Tibial nerve (tissue), 4 donors: ENCODE data around the gene FFAR2. TPM values are rescaled to one million over a fixed set of nuclear protein-coding genes. Genes with fewer than 3 reads are reported as not detected.

ENCODE experiments used
- DNase-seq, 2 donors: peaks; one replicate each; pipeline ENCODE4 v3.0.0-alpha.2; 2019; ENCODE audit warnings: low spot score in 2 of 2
- H3K27ac ChIP-seq, 4 donors: fragments of 200-600 bp; sonication (generic) in 3 of 4; one replicate each; pipeline ENCODE4 v1.5.1; 2017 to 2019; ENCODE audit warnings: mild to moderate bottlenecking in 1 of 4
- H3K27me3 ChIP-seq, 2 donors: fragments of 200-600 bp; sonication (generic) in 1 of 2; one replicate each; pipeline versions ENCODE4 v1.5.1 to v1.6.0; 2017 to 2019
- H3K36me3 ChIP-seq, 3 donors: fragments of 200-600 bp; sonication (generic); one replicate each; pipeline ENCODE4 v1.5.1; 2018 to 2019
- H3K4me1 ChIP-seq, 4 donors: fragments of 200-600 bp; sonication (generic) in 3 of 4; one replicate each; pipeline ENCODE4 v1.5.1; 2017 to 2019
- H3K4me3 ChIP-seq, 4 donors: fragments of 200-600 bp; sonication (generic) in 3 of 4; one replicate each; pipeline ENCODE4 v1.5.1; 2017 to 2019; ENCODE audit warnings: mild to moderate bottlenecking in 1 of 4, moderate library complexity in 1 of 4
- H3K9me3 ChIP-seq, 4 donors: fragments of 200-600 bp; sonication (generic) in 3 of 4; one replicate each; pipeline ENCODE4 v1.5.1; 2017 to 2019
- CTCF ChIP-seq, 5 experiments: fragments of 200-600 bp in 3 of 5; fragments of 450-650 bp in 2 of 5; sonication (generic) in 3 of 5; IDR thresholded peaks; one replicate each; pipeline ENCODE4 v1.5.1; 2016 to 2019; ENCODE audit warnings: antibody characterized with exemption in 5 of 5, mild to moderate bottlenecking in 3 of 5, moderate library complexity in 2 of 5
- EP300 ChIP-seq, 2 donors: sonication (generic); formaldehyde crosslinking; IDR thresholded peaks; one replicate each; pipeline ENCODE4 v1.6.1; 2017; ENCODE audit warnings: antibody characterized with exemption in 2 of 2, mild to moderate bottlenecking in 1 of 2
- POLR2A ChIP-seq, 2 donors: fragments of 450-650 bp; IDR thresholded peaks; one replicate each; pipeline ENCODE4 v1.6.1; 2017; ENCODE audit warnings: antibody characterized with exemption in 2 of 2, mild to moderate bottlenecking in 2 of 2, moderate library complexity in 2 of 2
- WGBS, 2 donors: methylation state at CpG; one replicate each; pipeline ENCODE4 v1.1.5; 2018; 5-methylcytosine and 5-hydroxymethylcytosine counted together
- total RNA-seq, 4 donors: library from RNA; depleted of rRNA; stranded (reverse); fragments of >200 nt; gene quantifications; one replicate each; pipeline ENCODE4 v1.1.0, GENCODE V29; 2016

The FFAR2 gene
- total RNA-seq, 4 donors from 2014 or later = 0.22 TPM; not detected in 3

DNA sequence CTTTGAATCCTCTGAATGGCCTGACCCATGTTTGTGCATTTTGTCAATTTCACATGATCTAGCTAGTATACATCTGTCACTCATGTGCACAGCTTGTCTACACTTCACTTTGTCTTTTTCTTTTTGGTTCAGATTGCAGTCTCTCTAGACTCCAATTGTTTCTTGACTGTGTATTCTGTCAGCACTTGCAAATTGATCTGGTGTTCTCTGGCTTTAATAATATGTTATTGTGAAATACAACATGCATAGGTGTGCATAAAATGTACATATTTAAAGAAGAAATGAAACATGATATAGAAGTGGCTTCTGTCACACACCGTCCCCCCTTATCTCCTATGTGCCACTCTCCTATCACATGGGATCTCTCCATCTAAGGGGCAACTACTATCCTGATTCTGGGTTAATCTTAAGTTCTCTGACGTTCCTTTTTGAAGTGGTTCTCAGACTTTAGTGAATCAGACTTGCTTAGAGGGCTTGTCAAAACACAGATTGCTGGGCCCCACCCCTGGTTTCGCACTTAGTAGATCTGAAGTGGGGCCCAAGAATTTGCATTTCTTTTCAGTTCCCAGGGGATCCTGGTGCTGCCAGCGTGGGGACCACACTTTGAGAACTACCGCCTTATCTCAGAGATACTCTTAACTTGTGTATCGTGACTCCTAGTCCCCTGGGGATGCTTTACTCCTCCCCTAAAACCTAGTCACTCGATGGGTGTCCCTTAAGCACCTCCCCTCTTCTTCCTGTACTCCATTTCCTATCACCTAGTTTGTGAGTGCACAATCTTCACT lies 36.4 kb downstream of the FFAR2 start:
- Histone ChIP-seq H3K27ac (no peak overlapping the region), H3K36me3 (no peaks in the 10 kb centered on the region), H3K9me3 (no peaks in the 10 kb centered on the region), H3K4me1 (no peaks in the 10 kb centered on the region), H3K4me3 (no peak overlapping the region), H3K27me3 (peaks cover 0 to 8% of the 10 kb centered on the region in 2 donors)
- WGBS, 2 donors = 50 to 62% methylated on average over 7 of the region's 7 CpGs
- TF ChIP-seq EP300 (IDR thresholded peaks at IDR 0.05) (no peak), POLR2A (IDR thresholded peaks at IDR 0.05) (no peak), CTCF (IDR thresholded peaks at IDR 0.05) (no peak)
- no peak for DNase-seq

- WGBS, 2 donors = 86 to 88% methylated on average over 3 of the region's 3 CpGs
Observed at GRCh38 chr19:35486268-35486708, 38.2 kb downstream of the FFAR2 start.

DNA sequence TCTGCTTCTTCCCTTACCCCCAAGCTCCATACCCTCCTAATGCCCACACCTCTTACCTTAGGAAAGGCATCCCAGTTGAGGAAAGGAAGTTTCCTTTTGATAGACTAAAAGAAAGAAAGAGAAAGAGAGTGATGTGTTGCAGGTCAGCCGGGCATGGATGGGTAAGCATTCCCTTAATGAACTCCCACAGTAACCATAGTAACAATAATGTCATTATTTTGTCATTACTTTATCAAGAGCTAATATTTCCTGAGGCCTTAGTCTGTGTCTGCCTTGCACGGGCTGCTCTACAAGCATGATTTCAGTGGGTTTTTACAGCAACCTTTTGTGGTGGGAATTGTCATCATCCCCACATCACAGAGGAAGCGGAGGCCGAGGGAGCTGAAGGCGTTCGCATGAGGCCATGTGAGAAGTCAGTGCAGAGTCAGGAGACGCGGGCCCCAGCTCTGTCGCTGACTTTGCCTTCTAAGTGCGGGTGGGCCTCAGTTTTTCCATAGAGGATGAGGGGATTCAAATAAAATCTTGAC lies 39.7 kb downstream of the FFAR2 start:
- no peaks in the 10 kb centered on the region for H3K9me3 ChIP-seq

More at GRCh38 chr19:35486268-35486708, 38.2 kb downstream of the FFAR2 start:
- H3K27ac ChIP-seq = no peak overlapping the region
- H3K4me3 ChIP-seq = no peak overlapping the region
- no peak for DNase-seq
- no peaks in the 10 kb centered on the region for H3K4me1 ChIP-seq
- H3K9me3 ChIP-seq = no peaks in the 10 kb centered on the region
- no peaks in the 10 kb centered on the region for H3K36me3 ChIP-seq
- peaks cover 0 to 23% of the 10 kb centered on the region in 2 donors for H3K27me3 ChIP-seq
- TF ChIP-seq POLR2A (IDR thresholded peaks at IDR 0.05) (no peak), EP300 (IDR thresholded peaks at IDR 0.05) (no peak), CTCF (IDR thresholded peaks at IDR 0.05) (no peak)

DNA sequence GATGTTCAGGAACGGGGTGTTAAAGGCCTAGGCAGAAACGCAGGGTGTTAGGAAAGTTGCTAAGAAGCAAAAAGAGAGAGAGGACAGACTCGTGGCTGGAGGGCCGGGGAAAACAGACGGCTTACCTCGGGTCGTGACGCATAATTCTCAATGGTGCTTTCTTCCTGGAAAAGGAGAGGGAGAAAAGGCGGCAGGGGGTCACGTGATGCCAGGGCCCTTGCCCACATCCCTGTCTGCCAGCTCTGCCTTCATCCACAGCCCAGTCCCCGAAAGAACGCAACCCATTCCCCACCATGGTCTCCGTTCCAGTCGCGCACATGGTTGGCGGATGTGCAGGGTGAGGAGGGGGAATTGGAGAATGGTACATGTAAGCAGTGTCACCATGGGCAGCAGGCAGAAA lies 40.6 kb downstream of the FFAR2 start:
- Histone ChIP-seq H3K9me3 (no peaks in the 10 kb centered on the region), H3K36me3 (no peaks in the 10 kb centered on the region), H3K27me3 (peaks cover 0 to 33% of the 10 kb centered on the region in 2 donors), H3K27ac (no peak overlapping the region), H3K4me1 (no peaks in the 10 kb centered on the region), H3K4me3 (no peak overlapping the region)
- 76 to 80% methylated on average over 16 of the region's 16 CpGs for WGBS, 2 donors
- TF ChIP-seq CTCF (IDR thresholded peaks at IDR 0.05) (no peak), POLR2A (IDR thresholded peaks at IDR 0.05) (no peak), EP300 (IDR thresholded peaks at IDR 0.05) (no peak)
- DNase-seq = no peak

More for the DNA sequence above, 39.7 kb downstream of the FFAR2 start:
- no peak for DNase-seq
- H3K27ac ChIP-seq = no peak overlapping the region
- H3K36me3 ChIP-seq = no peaks in the 10 kb centered on the region
- no peak overlapping the region for H3K4me3 ChIP-seq
- H3K27me3 ChIP-seq = peaks cover 0 to 33% of the 10 kb centered on the region in 2 donors
- H3K4me1 ChIP-seq = no peaks in the 10 kb centered on the region
- 84% methylated on average over 10 of the region's 10 CpGs for WGBS, 2 donors
- TF ChIP-seq EP300 (IDR thresholded peaks at IDR 0.05) (no peak), CTCF (IDR thresholded peaks at IDR 0.05) (no peak), POLR2A (IDR thresholded peaks at IDR 0.05) (no peak)

DNA sequence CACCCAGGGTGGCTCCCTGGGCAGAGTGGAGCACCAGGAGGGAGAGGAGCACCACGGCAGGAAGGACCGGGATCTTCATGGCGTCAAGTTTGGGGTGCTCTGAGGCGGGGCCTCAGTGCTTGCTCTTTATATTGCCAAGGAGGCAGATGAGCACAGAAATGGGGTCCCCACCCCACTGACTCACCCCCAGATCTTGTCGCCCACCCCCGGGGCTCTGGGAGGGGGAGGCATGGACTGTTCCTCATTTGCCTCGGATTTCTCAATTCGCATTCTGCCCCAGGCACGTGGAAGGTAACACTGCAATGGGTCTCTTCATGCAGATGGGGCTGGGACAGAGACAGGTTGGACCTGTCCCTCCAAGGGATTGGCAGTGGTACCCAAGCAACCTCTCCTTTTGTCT lies 42.3 kb downstream of the FFAR2 start, which contains the start of gene KRTDAP:
Gene KRTDAP, minus strand, starts transcription at position 101 of the 400 bp plus-strand sequence. Its CDS starts 22 bp downstream, at position 79.
- Histone ChIP-seq H3K36me3 (no peaks in the 10 kb centered on the region), H3K4me1 (peaks cover 0 to 4% (median 1%) of the 10 kb centered on the region in 4 donors), H3K4me3 (no peak within 1 kb of the TSS), H3K27me3 (peaks cover 0 to 33% of the 10 kb centered on the region in 2 donors), H3K27ac (no peak within 1 kb of the TSS), H3K9me3 (no peaks in the 10 kb centered on the region)
- TF ChIP-seq EP300 (IDR thresholded peaks at IDR 0.05) = no peak
- no peak for TF ChIP-seq CTCF (IDR thresholded peaks at IDR 0.05)
- TF ChIP-seq POLR2A (IDR thresholded peaks at IDR 0.05) = no peak
- WGBS, 2 donors = 75 to 86% methylated on average over 9 of the region's 9 CpGs
- no peak for DNase-seq
